Tibial artery (tissue), 4 donors: Measurements from ENCODE around the gene TMC6.

Experiments
- DNase-seq, 2 donors: peaks; one replicate each; pipeline ENCODE4 v3.0.0-alpha.2; 2019
- H3K27ac ChIP-seq, 2 donors: fragments of 200-600 bp; sonication (generic) in 1 of 2; 1 replicate in 1 of 2; 2 replicates in 1 of 2; pipeline ENCODE4 v1.5.1; 2018 to 2019; ENCODE audit warnings: mild to moderate bottlenecking in 1 of 2
- H3K27me3 ChIP-seq, 2 donors: fragments of 200-600 bp; sonication (generic) in 1 of 2; one replicate each; pipeline versions ENCODE4 v1.5.1 to v1.6.0; 2016 to 2019
- H3K36me3 ChIP-seq, 3 donors: fragments of 200-600 bp; sonication (generic) in 2 of 3; one replicate each; pipeline ENCODE4 v1.5.1; 2016 to 2019; ENCODE audit warnings: mild to moderate bottlenecking in 2 of 3
- H3K4me1 ChIP-seq, 4 donors: fragments of 200-600 bp; sonication (generic) in 2 of 4; 1 replicate in 3 of 4; 2 replicates in 1 of 4; pipeline ENCODE4 v1.5.1; 2016 to 2019
- H3K4me3 ChIP-seq, 2 donors: fragments of 200-600 bp; sonication (generic) in 1 of 2; 1 replicate in 1 of 2; 2 replicates in 1 of 2; pipeline ENCODE4 v1.5.1; 2018 to 2019; ENCODE audit warnings: mild to moderate bottlenecking in 2 of 2
- H3K9me3 ChIP-seq, 3 donors: fragments of 200-600 bp; sonication (generic) in 1 of 3; one replicate each; pipeline ENCODE4 v1.5.1; 2016 to 2019
- CTCF ChIP-seq, 2 experiments: fragments of 200-600 bp in 1 of 2; fragments of 450-650 bp in 1 of 2; IDR thresholded peaks; one replicate each; pipeline ENCODE4 v1.5.1; 2017 to 2019; ENCODE audit warnings: antibody characterized with exemption in 2 of 2, mild to moderate bottlenecking in 1 of 2, moderate library complexity in 1 of 2
- intact Hi-C: fragments of 100-400 bp; cut with DNase I; formaldehyde crosslinking; loops from one replicate; pipeline ENCODE4 v1.15.0; 2023; ENCODE audit warnings: low total_unique reads

Gene TMC6

GRCh38 chr17:78168903-78169793 is 40.6 kb upstream of the TMC6 start:
- TF ChIP-seq CTCF (IDR thresholded peaks at IDR 0.05), result no peak
- intact Hi-C loops, result no loop called here
- no peaks in the 10 kb centered on the region for H3K9me3 ChIP-seq
- peak overlapping the region; percentile 80 to 96 for H3K4me3 ChIP-seq
- no peaks in the 10 kb centered on the region for H3K27me3 ChIP-seq
- peaks cover 0 to 48% (median 34%) of the 10 kb centered on the region in 4 donors for H3K4me1 ChIP-seq
- H3K36me3 ChIP-seq, result peaks cover 5 to 30% (median 8%) of the 10 kb centered on the region in 3 donors
- H3K27ac ChIP-seq, result peak overlapping the region; percentile 92 to 94
- peak; percentile 61 to 87 for DNase-seq

DNA sequence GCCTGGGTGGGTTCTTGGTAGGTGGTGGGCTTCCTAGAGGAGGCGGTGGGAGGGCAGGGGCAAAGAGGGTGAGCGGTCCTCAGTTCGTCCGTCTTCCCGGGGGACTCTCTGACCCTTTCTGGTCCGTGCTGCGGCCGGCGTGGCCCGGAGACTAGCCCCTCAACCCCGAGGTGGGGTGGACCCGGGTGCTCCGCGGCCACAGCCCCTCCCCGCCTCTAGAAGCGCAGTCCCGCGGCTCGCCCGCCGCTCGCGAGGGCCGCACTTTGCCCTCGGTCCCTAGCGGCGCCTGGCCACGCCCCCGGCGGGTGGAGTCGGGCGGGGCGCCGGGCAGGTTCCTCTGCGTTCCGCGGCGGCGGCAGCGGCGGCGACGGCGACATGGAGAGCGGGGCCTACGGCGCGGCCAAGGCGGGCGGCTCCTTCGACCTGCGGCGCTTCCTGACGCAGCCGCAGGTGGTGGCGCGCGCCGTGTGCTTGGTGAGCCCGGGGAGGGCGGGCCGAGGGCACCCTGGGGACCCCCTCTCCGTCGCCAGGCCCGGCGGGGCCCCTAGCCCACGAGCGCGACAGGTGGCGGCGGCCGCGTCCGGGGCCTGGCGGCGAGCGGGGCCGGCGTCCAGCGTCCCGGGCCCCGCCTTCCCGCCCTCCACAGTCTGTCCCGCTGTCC is 39.8 kb upstream of the TMC6 start, which contains the start of gene SYNGR2:
Gene SYNGR2, plus strand, starts transcription at position 340 of the 661 bp plus-strand sequence. Its CDS starts 36 bp downstream, at position 376.
- no peaks in the 10 kb centered on the region for H3K27me3 ChIP-seq
- intact Hi-C loops, result no loop called here
- peak within 1 kb of the TSS; percentile 92 to 94 for H3K27ac ChIP-seq
- peaks cover 5 to 30% (median 8%) of the 10 kb centered on the region in 3 donors for H3K36me3 ChIP-seq
- peak in 1 of 2 experiments; percentile 12 for TF ChIP-seq CTCF (IDR thresholded peaks at IDR 0.05)
- H3K4me1 ChIP-seq, result peaks cover 0 to 41% (median 30%) of the 10 kb centered on the region in 4 donors
- no peaks in the 10 kb centered on the region for H3K9me3 ChIP-seq
- peak; percentile 72 to 89 for DNase-seq
- H3K4me3 ChIP-seq, result peak within 1 kb of the TSS; percentile 80 to 96

DNA sequence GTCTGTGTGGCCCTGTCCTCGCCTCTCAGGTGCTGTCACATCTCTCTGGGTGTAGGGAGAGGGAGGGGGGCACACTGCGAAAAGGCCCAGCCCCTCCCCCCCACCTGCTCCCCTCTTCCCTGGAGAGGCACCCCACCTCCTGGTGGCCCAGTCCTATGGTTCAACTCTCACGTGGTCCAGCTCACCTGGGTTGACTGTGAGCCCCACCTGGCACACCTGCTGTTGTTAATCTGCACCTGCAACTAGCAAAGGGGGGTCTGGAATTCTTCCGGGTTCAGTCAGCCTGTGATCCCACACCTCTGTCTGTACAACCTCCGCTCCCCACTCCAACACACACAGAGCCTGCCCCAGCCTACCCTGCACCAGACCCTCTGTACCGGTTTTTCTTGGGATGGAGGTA is 37.9 kb upstream of the TMC6 start:
- no peak overlapping the region for H3K27ac ChIP-seq
- H3K27me3 ChIP-seq, result no peaks in the 10 kb centered on the region
- no peak for DNase-seq
- no peak for TF ChIP-seq CTCF (IDR thresholded peaks at IDR 0.05)
- H3K9me3 ChIP-seq, result no peaks in the 10 kb centered on the region
- H3K36me3 ChIP-seq, result peaks cover 0 to 15% (median 6%) of the 10 kb centered on the region in 3 donors
- H3K4me3 ChIP-seq, result no peak overlapping the region
- intact Hi-C loops, result no loop called here
- H3K4me1 ChIP-seq, result peaks cover 0 to 25% (median 15%) of the 10 kb centered on the region in 4 donors

GRCh38 chr17:78164748-78165607 is 36.4 kb upstream of the TMC6 start:
- intact Hi-C loops, result no loop called here
- Histone ChIP-seq H3K9me3 (no peaks in the 10 kb centered on the region), H3K4me1 (peaks cover 0 to 14% (median 13%) of the 10 kb centered on the region in 4 donors), H3K4me3 (no peak overlapping the region), H3K27me3 (no peaks in the 10 kb centered on the region), H3K36me3 (peaks cover 0 to under 1% (median 0%) of the 10 kb centered on the region in 3 donors), H3K27ac (no peak overlapping the region)
- no peak for TF ChIP-seq CTCF (IDR thresholded peaks at IDR 0.05)
- DNase-seq, result no peak
